GM18858 (cell line): Measurements from ENCODE around the gene CSN1S1.

Experiments
- ATAC-seq: cut with Tn5 transposase; IDR thresholded peaks from one replicate; pipeline ENCODE4 v1.9.1; 2021; ENCODE audit not compliant: unreplicated experiment

Gene CSN1S1

GRCh38 chr4:69991016-69991415 lies 60.1 kb downstream of the CSN1S1 start:
- ATAC-seq: no peak

GRCh38 chr4:69994782-69995181 lies 63.9 kb downstream of the CSN1S1 start:
- ATAC-seq: no peak

GRCh38 chr4:69995526-69996016 lies 64.7 kb downstream of the CSN1S1 start, which contains the start of gene STATH:
STATH (plus strand) TSS chr4:69995966; CDS start chr4:69998438, 2,472 bp downstream.
- no peak for ATAC-seq
